DND-41 (cell line): Measurements from ENCODE around the gene NOL4L.

Experiments
- EZH2 ChIP-seq: IDR thresholded peaks from 3 replicates; pipeline ENCODE4 v1.6.1; 2012; ENCODE audit warnings: borderline replicate concordance, low read depth, mild to moderate bottlenecking, moderate library complexity, low read length, inconsistent platforms; ENCODE audit not compliant: severe bottlenecking
- TF ChIP-seq, protein P1 (sequence below): IDR thresholded peaks from 2 replicates; pipeline ENCODE4 v1.5.1; 2012; ENCODE audit warnings: borderline replicate concordance, low read length, moderate library complexity, mild to moderate bottlenecking; ENCODE audit not compliant: poor library complexity, severe bottlenecking; ENCODE audit errors: extremely low read depth

DNA sequence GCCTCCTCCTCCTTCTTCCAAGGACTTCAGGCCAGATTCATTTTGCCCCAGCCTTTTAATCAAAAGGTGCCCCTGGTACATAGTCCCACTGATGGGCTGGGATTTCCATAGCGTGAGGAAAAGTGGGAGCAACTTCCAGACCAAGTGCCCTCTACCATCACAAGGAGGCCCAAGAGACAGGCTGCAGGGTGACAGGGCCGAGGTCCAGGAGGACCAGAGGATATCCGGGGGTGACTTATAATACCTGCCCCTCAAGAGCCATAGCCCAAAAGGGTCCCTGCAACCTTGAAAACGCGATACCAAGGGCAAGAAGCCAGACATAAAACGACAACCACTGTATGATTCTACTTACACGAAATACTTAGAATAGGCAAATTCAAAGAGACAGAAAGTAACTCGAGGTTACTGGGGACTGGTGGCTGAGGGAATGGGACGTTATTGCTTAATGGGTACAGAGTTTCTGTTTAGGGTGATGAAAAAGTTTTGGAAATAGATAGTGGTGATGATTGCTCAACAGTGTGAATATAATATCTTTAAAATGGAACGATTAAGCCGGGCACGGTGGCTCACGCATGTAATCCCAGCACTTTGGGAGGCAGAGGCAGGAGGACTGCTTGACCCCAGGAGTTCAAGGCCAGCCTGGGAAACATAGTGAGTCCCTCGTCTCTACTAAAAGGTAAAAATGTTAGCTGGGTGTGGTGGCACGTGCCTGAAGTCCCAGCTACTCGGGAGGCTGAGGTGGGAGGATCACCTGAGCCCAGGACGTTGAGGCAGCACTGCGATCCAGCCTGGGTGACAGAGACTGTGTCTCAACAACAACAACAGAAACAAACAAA, 71.9 kb downstream of the NOL4L start:
- TF ChIP-seq EZH2 = no peak
- TF ChIP-seq, protein P1, sequence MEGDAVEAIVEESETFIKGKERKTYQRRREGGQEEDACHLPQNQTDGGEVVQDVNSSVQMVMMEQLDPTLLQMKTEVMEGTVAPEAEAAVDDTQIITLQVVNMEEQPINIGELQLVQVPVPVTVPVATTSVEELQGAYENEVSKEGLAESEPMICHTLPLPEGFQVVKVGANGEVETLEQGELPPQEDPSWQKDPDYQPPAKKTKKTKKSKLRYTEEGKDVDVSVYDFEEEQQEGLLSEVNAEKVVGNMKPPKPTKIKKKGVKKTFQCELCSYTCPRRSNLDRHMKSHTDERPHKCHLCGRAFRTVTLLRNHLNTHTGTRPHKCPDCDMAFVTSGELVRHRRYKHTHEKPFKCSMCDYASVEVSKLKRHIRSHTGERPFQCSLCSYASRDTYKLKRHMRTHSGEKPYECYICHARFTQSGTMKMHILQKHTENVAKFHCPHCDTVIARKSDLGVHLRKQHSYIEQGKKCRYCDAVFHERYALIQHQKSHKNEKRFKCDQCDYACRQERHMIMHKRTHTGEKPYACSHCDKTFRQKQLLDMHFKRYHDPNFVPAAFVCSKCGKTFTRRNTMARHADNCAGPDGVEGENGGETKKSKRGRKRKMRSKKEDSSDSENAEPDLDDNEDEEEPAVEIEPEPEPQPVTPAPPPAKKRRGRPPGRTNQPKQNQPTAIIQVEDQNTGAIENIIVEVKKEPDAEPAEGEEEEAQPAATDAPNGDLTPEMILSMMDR = no peak
